Measurements from ENCODE around the gene AKAP1.

AKAP1 gene

DNA sequence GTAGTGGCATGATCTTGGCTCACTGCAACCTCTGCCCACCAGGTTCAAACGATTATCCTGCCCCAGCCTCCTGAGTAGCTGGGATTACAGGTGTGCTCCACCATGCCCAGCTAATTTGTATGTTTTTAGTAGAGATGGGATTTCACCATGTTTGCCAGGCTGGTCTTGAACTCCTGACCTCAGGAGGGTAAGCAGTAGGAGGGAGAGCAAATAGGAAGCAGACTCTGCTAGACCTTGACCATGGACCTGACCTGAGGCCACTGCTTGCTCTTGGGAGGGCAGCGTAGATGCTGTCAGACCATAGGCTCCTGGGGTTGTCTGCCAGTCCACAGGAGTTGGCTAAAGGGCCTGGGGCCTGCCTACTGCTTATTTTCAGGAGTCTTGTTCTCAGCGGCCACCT is 28.6 kb downstream of the AKAP1 start:
- TF ChIP-seq, protein P1, sequence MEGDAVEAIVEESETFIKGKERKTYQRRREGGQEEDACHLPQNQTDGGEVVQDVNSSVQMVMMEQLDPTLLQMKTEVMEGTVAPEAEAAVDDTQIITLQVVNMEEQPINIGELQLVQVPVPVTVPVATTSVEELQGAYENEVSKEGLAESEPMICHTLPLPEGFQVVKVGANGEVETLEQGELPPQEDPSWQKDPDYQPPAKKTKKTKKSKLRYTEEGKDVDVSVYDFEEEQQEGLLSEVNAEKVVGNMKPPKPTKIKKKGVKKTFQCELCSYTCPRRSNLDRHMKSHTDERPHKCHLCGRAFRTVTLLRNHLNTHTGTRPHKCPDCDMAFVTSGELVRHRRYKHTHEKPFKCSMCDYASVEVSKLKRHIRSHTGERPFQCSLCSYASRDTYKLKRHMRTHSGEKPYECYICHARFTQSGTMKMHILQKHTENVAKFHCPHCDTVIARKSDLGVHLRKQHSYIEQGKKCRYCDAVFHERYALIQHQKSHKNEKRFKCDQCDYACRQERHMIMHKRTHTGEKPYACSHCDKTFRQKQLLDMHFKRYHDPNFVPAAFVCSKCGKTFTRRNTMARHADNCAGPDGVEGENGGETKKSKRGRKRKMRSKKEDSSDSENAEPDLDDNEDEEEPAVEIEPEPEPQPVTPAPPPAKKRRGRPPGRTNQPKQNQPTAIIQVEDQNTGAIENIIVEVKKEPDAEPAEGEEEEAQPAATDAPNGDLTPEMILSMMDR (IDR thresholded peaks at IDR 0.05; ENCODE audit: low read depth, low read length, missing control alignments): no peak
- no peak overlapping the region for H3K4me3 ChIP-seq (replicated peaks; ENCODE audit: low read depth, low read length)
- DNase-seq (ENCODE audit: extremely low read depth, low read depth): no peak

DNA sequence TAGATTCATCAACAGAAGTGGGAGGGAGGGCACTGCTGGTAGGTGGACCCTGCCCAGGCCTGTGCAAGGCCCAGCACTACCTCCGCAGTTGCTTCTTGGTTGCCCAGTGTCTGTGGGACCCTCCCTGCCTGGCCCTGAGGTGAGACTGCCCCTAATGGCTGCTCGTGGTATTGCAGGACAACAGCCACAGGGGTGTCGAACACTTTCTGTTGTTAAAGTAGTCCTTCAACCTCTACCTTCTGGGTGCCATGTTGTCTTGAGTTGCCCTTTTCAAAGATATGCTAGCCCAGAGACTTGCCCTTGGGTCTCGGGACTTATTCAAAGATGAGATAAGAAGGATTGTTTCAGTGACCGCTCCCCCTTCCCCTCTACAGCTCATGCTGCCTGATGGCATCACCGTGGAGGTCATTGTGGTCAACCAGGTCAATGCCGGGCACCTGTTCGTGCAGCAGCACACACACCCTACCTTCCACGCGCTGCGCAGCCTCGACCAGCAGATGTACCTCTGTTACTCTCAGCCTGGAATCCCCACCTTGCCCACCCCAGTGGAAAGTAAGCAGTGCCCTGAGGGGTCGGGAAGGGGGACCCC is 29.1 kb downstream of the AKAP1 start:
- DNase-seq (ENCODE audit: extremely low read depth, low read depth): no peak
- TF ChIP-seq, protein P1 (IDR thresholded peaks at IDR 0.05; ENCODE audit: low read depth, low read length, missing control alignments): peak; percentile 89
- H3K4me3 ChIP-seq (replicated peaks; ENCODE audit: low read depth, low read length): no peak overlapping the region

DNA sequence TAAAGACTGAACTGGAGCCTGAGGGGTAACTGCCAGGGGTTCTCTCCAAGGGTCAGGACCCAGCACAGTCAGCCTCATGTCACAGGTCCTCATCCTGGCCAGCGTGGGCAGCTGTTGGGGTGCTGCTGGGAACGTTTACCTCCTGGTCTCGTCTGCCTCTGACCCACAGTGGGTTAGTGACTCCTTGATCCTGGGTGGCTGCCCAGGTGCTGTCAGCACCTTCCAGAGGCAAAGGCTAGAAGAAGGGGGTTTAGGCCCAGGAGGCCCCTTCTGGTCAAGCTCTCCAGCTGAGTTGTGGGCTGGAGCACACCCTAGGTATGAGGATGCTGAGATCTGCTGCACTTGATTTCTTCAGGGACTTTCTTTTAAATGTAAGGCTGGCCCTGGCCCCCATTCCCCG is 30.3 kb downstream of the AKAP1 start:
- DNase-seq (ENCODE audit: extremely low read depth, low read depth): no peak
- H3K4me3 ChIP-seq (replicated peaks; ENCODE audit: low read depth, low read length): no peak overlapping the region
- TF ChIP-seq, protein P1 (IDR thresholded peaks at IDR 0.05; ENCODE audit: low read depth, low read length, missing control alignments): no peak

DNA sequence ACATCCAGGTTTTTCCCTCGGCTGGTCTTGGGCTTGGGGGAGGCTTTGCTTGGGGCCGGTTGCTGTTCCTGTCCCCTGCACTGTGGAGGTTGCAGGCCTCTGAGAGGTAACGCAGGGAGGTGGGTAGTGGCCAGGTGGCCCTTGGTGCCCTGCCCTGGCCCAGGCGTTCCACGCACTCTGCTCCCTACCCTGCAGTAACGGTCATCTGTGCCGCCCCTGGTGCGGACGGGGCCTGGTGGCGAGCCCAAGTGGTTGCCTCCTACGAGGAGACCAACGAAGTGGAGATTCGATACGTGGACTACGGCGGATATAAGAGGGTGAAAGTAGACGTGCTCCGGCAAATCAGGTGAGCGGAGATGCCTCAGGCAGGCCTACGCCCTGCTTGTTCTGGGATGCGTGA is 30.9 kb downstream of the AKAP1 start:
- no peak overlapping the region for H3K4me3 ChIP-seq (replicated peaks; ENCODE audit: low read depth, low read length)
- no peak for DNase-seq (ENCODE audit: extremely low read depth, low read depth)
- TF ChIP-seq, protein P1 (IDR thresholded peaks at IDR 0.05; ENCODE audit: low read depth, low read length, missing control alignments): no peak

DNA sequence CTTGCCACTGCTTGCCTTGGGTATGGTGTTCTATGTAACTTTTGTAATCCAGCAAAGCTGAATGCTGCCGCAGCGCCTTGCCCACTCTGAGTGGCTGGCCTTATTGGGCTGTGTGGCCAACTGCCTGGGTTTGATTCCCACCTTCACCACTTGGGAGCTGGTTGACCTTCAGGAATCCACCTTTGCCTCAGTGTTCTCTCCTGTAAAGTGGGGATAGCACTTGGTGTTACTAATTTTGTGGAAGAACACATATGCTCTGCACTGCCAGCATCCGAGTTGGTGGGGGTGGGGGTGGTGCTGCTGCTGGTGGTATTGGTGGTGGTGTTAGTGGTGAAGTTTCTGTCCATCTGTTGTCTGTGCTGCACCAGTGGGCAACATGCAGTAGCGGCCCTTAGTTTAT is 32.8 kb downstream of the AKAP1 start:
- TF ChIP-seq, protein P1 (IDR thresholded peaks at IDR 0.05; ENCODE audit: low read depth, low read length, missing control alignments): no peak
- no peak for DNase-seq (ENCODE audit: extremely low read depth, low read depth)
- no peak overlapping the region for H3K4me3 ChIP-seq (replicated peaks; ENCODE audit: low read depth, low read length)

DNA sequence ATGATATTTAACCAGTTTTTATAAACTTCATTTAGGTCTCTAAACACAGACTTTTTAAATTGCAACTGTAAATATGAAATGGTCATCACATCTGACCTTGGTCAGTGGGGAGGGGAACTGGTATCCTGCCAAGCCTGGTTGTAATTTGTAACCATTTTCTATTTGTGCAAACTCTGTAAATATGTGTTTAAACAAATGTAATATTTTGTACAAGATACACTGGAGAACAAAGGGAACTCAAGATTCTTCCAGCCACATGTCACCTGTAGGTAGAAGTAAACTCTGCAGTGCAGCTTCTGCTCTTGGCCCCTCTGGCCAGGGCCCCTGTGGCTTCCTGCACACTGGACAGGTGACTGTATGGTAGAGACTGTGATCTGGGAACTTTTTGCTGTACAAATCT is 35.8 kb downstream of the AKAP1 start:
- no peak for DNase-seq (ENCODE audit: extremely low read depth, low read depth)
- H3K4me3 ChIP-seq (replicated peaks; ENCODE audit: low read depth, low read length): no peak overlapping the region
- TF ChIP-seq, protein P1 (IDR thresholded peaks at IDR 0.05; ENCODE audit: low read depth, low read length, missing control alignments): no peak

Measured in HFF-Myc (cell line).